Measurements from ENCODE around the gene HOTAIR. TPM values are rescaled to one million over a fixed set of nuclear protein-coding genes. Genes with fewer than 3 reads are reported as not detected.

Gene HOTAIR
- polyA plus RNA-seq, 3 donors from 2014 or later = not detected

GRCh38 chr12:53993162-53994008, 18.6 kb upstream of the HOTAIR start:
- H3K36me3 Mint-ChIP-seq = peaks cover 0 to 4% (median 0%) of the 10 kb centered on the region in 3 donors
- H3K27ac Mint-ChIP-seq = no peak overlapping the region
- H3K4me1 Mint-ChIP-seq = peaks cover 42 to 57% of the 10 kb centered on the region in 2 donors
- H3K27me3 Mint-ChIP-seq (ENCODE audit: low read depth in 3 of 3) = peaks cover 57 to 83% (median 68%) of the 10 kb centered on the region in 3 donors
- peaks cover 0 to 10% (median 0%) of the 10 kb centered on the region in 6 donors for H3K9me3 Mint-ChIP-seq
- peak overlapping the region; percentile 18 to 66 (median 50) for H3K4me3 Mint-ChIP-seq
- no peak for DNase-seq

- Mint-ChIP-seq H3K27ac (no peak overlapping the region), H3K36me3 (peaks cover 0 to 4% (median 3%) of the 10 kb centered on the region in 3 donors), H3K4me1 (peaks cover 41 to 53% of the 10 kb centered on the region in 2 donors), H3K4me3 (no peak overlapping the region), H3K27me3 (ENCODE audit: low read depth in 3 of 3) (peaks cover 52 to 79% (median 70%) of the 10 kb centered on the region in 3 donors), H3K9me3 (peaks cover 0 to 10% (median 0%) of the 10 kb centered on the region in 6 donors)
- no peak for DNase-seq
Observed at GRCh38 chr12:53992377-53992889, 17.7 kb upstream of the HOTAIR start.

GRCh38 chr12:53991077-53991460, 16.3 kb upstream of the HOTAIR start:
- Mint-ChIP-seq H3K27ac (no peak overlapping the region), H3K36me3 (peaks cover 0 to 4% (median 3%) of the 10 kb centered on the region in 3 donors), H3K27me3 (ENCODE audit: low read depth in 3 of 3) (peaks cover 58 to 79% (median 74%) of the 10 kb centered on the region in 3 donors), H3K4me3 (no peak overlapping the region), H3K9me3 (peaks cover 0 to 10% (median 0%) of the 10 kb centered on the region in 6 donors), H3K4me1 (peaks cover 43 to 52% of the 10 kb centered on the region in 2 donors)
- no peak for DNase-seq

GRCh38 chr12:53990311-53991076, 15.7 kb upstream of the HOTAIR start:
- peaks cover 62 to 81% (median 76%) of the 10 kb centered on the region in 3 donors for H3K27me3 Mint-ChIP-seq (ENCODE audit: low read depth in 3 of 3)
- peaks cover 0 to 4% (median 3%) of the 10 kb centered on the region in 3 donors for H3K36me3 Mint-ChIP-seq
- no peak overlapping the region for H3K27ac Mint-ChIP-seq
- no peak for DNase-seq
- peaks cover 41 to 52% of the 10 kb centered on the region in 2 donors for H3K4me1 Mint-ChIP-seq
- H3K4me3 Mint-ChIP-seq = peak overlapping the region in 1 of 5 donors; percentile 9
- peaks cover 0 to 10% (median 0%) of the 10 kb centered on the region in 6 donors for H3K9me3 Mint-ChIP-seq

GRCh38 chr12:53989227-53990113, 14.7 kb upstream of the HOTAIR start:
- DNase-seq = peak in 1 of 3 donors; percentile 36
- H3K36me3 Mint-ChIP-seq = peaks cover 0 to 3% (median 0%) of the 10 kb centered on the region in 3 donors
- H3K4me3 Mint-ChIP-seq = peak overlapping the region; percentile 32 to 66 (median 52)
- peaks cover 0 to 7% (median 0%) of the 10 kb centered on the region in 6 donors for H3K9me3 Mint-ChIP-seq
- no peak overlapping the region for H3K27ac Mint-ChIP-seq
- H3K27me3 Mint-ChIP-seq (ENCODE audit: low read depth in 3 of 3) = peaks cover 62 to 88% (median 77%) of the 10 kb centered on the region in 3 donors
- peaks cover 41 to 53% of the 10 kb centered on the region in 2 donors for H3K4me1 Mint-ChIP-seq

- peaks cover 37 to 47% of the 10 kb centered on the region in 2 donors for H3K4me1 Mint-ChIP-seq
- peaks cover 0 to 3% (median 0%) of the 10 kb centered on the region in 3 donors for H3K36me3 Mint-ChIP-seq
- no peak for DNase-seq
- peaks cover 61 to 87% (median 75%) of the 10 kb centered on the region in 3 donors for H3K27me3 Mint-ChIP-seq (ENCODE audit: low read depth in 3 of 3)
- H3K4me3 Mint-ChIP-seq = peak overlapping the region in 4 of 5 donors; percentile 38 to 57 (median 52)
- no peak overlapping the region for H3K27ac Mint-ChIP-seq
- peaks cover 0 to 5% (median 0%) of the 10 kb centered on the region in 6 donors for H3K9me3 Mint-ChIP-seq
Observed at GRCh38 chr12:53988541-53989226, 13.9 kb upstream of the HOTAIR start.

GRCh38 chr12:53987787-53988230, 13.1 kb upstream of the HOTAIR start:
- peaks cover 0 to 5% (median 0%) of the 10 kb centered on the region in 6 donors for H3K9me3 Mint-ChIP-seq
- H3K4me1 Mint-ChIP-seq = peaks cover 37 to 43% of the 10 kb centered on the region in 2 donors
- H3K27me3 Mint-ChIP-seq (ENCODE audit: low read depth in 3 of 3) = peaks cover 62 to 89% (median 77%) of the 10 kb centered on the region in 3 donors
- H3K27ac Mint-ChIP-seq = no peak overlapping the region
- DNase-seq = no peak
- H3K36me3 Mint-ChIP-seq = peaks cover 0 to 3% (median 0%) of the 10 kb centered on the region in 3 donors
- H3K4me3 Mint-ChIP-seq = no peak overlapping the region

GRCh38 chr12:53986686-53987483, 12.1 kb upstream of the HOTAIR start:
- H3K9me3 Mint-ChIP-seq = peaks cover 0 to under 1% (median 0%) of the 10 kb centered on the region in 6 donors
- peaks cover 59 to 89% (median 82%) of the 10 kb centered on the region in 3 donors for H3K27me3 Mint-ChIP-seq (ENCODE audit: low read depth in 3 of 3)
- peaks cover 0 to 3% (median 0%) of the 10 kb centered on the region in 3 donors for H3K36me3 Mint-ChIP-seq
- DNase-seq = no peak
- peaks cover 37 to 43% of the 10 kb centered on the region in 2 donors for H3K4me1 Mint-ChIP-seq
- H3K27ac Mint-ChIP-seq = no peak overlapping the region
- H3K4me3 Mint-ChIP-seq = peak overlapping the region in 4 of 5 donors; percentile 7 to 83 (median 29)

GRCh38 chr12:53985994-53986685, 11.4 kb upstream of the HOTAIR start:
- peaks cover 65 to 89% (median 88%) of the 10 kb centered on the region in 3 donors for H3K27me3 Mint-ChIP-seq (ENCODE audit: low read depth in 3 of 3)
- H3K4me3 Mint-ChIP-seq = peak overlapping the region; percentile 29 to 83 (median 68)
- H3K36me3 Mint-ChIP-seq = peaks cover 0 to 3% (median 0%) of the 10 kb centered on the region in 3 donors
- H3K27ac Mint-ChIP-seq = no peak overlapping the region
- H3K4me1 Mint-ChIP-seq = peaks cover 37 to 43% of the 10 kb centered on the region in 2 donors
- DNase-seq = no peak
- no peaks in the 10 kb centered on the region for H3K9me3 Mint-ChIP-seq

GRCh38 chr12:53985692-53985993, 10.9 kb upstream of the HOTAIR start:
- Mint-ChIP-seq H3K36me3 (peaks cover 0 to 5% (median 0%) of the 10 kb centered on the region in 3 donors), H3K27me3 (ENCODE audit: low read depth in 3 of 3) (peaks cover 70 to 93% (median 90%) of the 10 kb centered on the region in 3 donors), H3K4me3 (peak overlapping the region; percentile 58 to 83 (median 69)), H3K27ac (peak overlapping the region in 1 of 6 donors; percentile 55), H3K4me1 (peaks cover 35 to 43% of the 10 kb centered on the region in 2 donors), H3K9me3 (no peaks in the 10 kb centered on the region)
- no peak for DNase-seq

All from immature natural killer cell (primary cell).